WTC11 (cell line): ENCODE data around the gene PLEKHA5. TPM values are rescaled to one million over a fixed set of nuclear protein-coding genes. Genes with fewer than 3 reads are reported as not detected.

ENCODE experiments used
- ATAC-seq: fragments of 200-7000 bp; cut with Tn5 transposase; 2 replicates; pipeline ENCODE4 v1.10.0; 2021; ENCODE audit warnings: mild to moderate bottlenecking, moderate library complexity
- CTCF ChIA-PET: fragments of 300-600 bp; sonication (Branson Sonifier 250); formaldehyde crosslinking; loops from one replicate; lab custom pipeline; 2021; ENCODE audit warnings: antibody characterized with exemption; lab: Charles Lee
- POLR2A ChIA-PET: fragments of 350-600 bp; sonication (Branson Sonifier 250); formaldehyde crosslinking; loops from one replicate; lab custom pipeline; 2021; ENCODE audit warnings: antibody characterized with exemption; lab: Charles Lee
- DNase-seq: peaks from one replicate; pipeline ENCODE4 v3.0.0; 2021; ENCODE audit warnings: low spot score
- H3K27ac Mint-ChIP-seq: 2 replicates; pipeline ENCODE4 v1.8.0; 2021; ENCODE audit warnings: mixed read lengths
- H3K27me3 Mint-ChIP-seq: 2 replicates; pipeline ENCODE4 v1.8.0; 2021; ENCODE audit warnings: low read depth, mild to moderate bottlenecking, moderate library complexity, mixed read lengths
- H3K36me3 Mint-ChIP-seq: 2 replicates; pipeline ENCODE4 v1.8.0; 2021; ENCODE audit warnings: mixed read lengths
- H3K4me1 Mint-ChIP-seq: 2 replicates; pipeline ENCODE4 v1.8.0; 2022; ENCODE audit warnings: mixed read lengths
- H3K4me3 Mint-ChIP-seq: 2 replicates; pipeline ENCODE4 v1.8.0; 2021; ENCODE audit warnings: mild to moderate bottlenecking, moderate library complexity, mixed read lengths
- H3K9me3 Mint-ChIP-seq: 2 replicates; pipeline ENCODE4 v1.8.0; 2021; ENCODE audit warnings: mixed read lengths
- AR ChIP-seq: fragments of 250-450 bp; sonication (Bioruptor Pico); IDR thresholded peaks from 2 replicates; pipeline ENCODE4 v1.9.0; 2021; ENCODE audit warnings: mild to moderate bottlenecking
- ATF3 ChIP-seq: sonication (generic); formaldehyde crosslinking; conservative IDR thresholded peaks from 2 replicates; pipeline ENCODE4 v1.8.1; 2022; ENCODE audit warnings: mild to moderate bottlenecking, missing genetic modification reagents
- CBFB ChIP-seq: sonication (generic); formaldehyde crosslinking; IDR thresholded peaks from 2 replicates; pipeline ENCODE4 v1.8.1; 2022; ENCODE audit warnings: mild to moderate bottlenecking, low read depth, missing genetic modification reagents
- E2F5 ChIP-seq: sonication (generic); formaldehyde crosslinking; IDR thresholded peaks from 2 replicates; pipeline ENCODE4 v1.8.1; 2022; ENCODE audit warnings: mild to moderate bottlenecking, moderate library complexity, missing genetic modification reagents
- ELF4 ChIP-seq: sonication (generic); formaldehyde crosslinking; IDR thresholded peaks from 2 replicates; pipeline ENCODE4 v1.8.1; 2022; ENCODE audit warnings: low read depth, mild to moderate bottlenecking, moderate library complexity, missing genetic modification reagents
- EMX1 ChIP-seq: fragments of 250-450 bp; sonication (Bioruptor Pico); IDR thresholded peaks from 2 replicates; pipeline ENCODE4 v1.8.0; 2021; ENCODE audit warnings: mild to moderate bottlenecking
- GTF2I ChIP-seq: fragments of 250-450 bp; sonication (Bioruptor Pico); conservative IDR thresholded peaks from 2 replicates; pipeline ENCODE4 v1.4.0; 2021; ENCODE audit warnings: mild to moderate bottlenecking
- JAZF1 ChIP-seq: fragments of 250-450 bp; sonication (Bioruptor Pico); IDR thresholded peaks from 2 replicates; pipeline ENCODE4 v1.9.0; 2021; ENCODE audit warnings: moderate library complexity, mild to moderate bottlenecking, inconsistent platforms
- KAT7 ChIP-seq: sonication (generic); formaldehyde crosslinking; IDR thresholded peaks from 2 replicates; pipeline ENCODE4 v1.8.1; 2023; ENCODE audit warnings: missing genetic modification reagents, mild to moderate bottlenecking, borderline replicate concordance
- MYBL2 ChIP-seq: sonication (generic); formaldehyde crosslinking; IDR thresholded peaks from 2 replicates; pipeline ENCODE4 v1.8.1; 2023; ENCODE audit warnings: mild to moderate bottlenecking, moderate library complexity, missing genetic modification reagents
- NFE2L1 ChIP-seq: sonication (generic); formaldehyde crosslinking; IDR thresholded peaks from 2 replicates; pipeline ENCODE4 v1.8.1; 2023; ENCODE audit warnings: missing genetic modification reagents
- NFYB ChIP-seq: sonication (generic); formaldehyde crosslinking; conservative IDR thresholded peaks from 2 replicates; pipeline ENCODE4 v1.8.0; 2022; ENCODE audit warnings: low read depth, missing genetic modification reagents
- OVOL2 ChIP-seq: fragments of 250-450 bp; sonication (Bioruptor Pico); IDR thresholded peaks from 2 replicates; pipeline ENCODE4 v1.9.0; 2021; ENCODE audit warnings: mild to moderate bottlenecking, borderline replicate concordance
- PRDM15 ChIP-seq: sonication (generic); formaldehyde crosslinking; IDR thresholded peaks from 2 replicates; pipeline ENCODE4 v1.8.0; 2022; ENCODE audit warnings: missing genetic modification reagents
- RELA ChIP-seq: sonication (generic); formaldehyde crosslinking; IDR thresholded peaks from 2 replicates; pipeline ENCODE4 v1.8.1; 2022; ENCODE audit warnings: missing genetic modification reagents, mild to moderate bottlenecking, borderline replicate concordance
- SMAD4 ChIP-seq: sonication (generic); formaldehyde crosslinking; IDR thresholded peaks from 2 replicates; pipeline ENCODE4 v1.8.0; 2022; ENCODE audit warnings: mild to moderate bottlenecking, missing genetic modification reagents
- STAT6 ChIP-seq: sonication (generic); formaldehyde crosslinking; conservative IDR thresholded peaks from 2 replicates; pipeline ENCODE4 v1.8.1; 2023; ENCODE audit warnings: mild to moderate bottlenecking, low read depth, missing genetic modification reagents, moderate library complexity
- TEAD4 ChIP-seq: sonication (generic); formaldehyde crosslinking; IDR thresholded peaks from 2 replicates; pipeline ENCODE4 v1.8.0; 2022; ENCODE audit warnings: mild to moderate bottlenecking, missing genetic modification reagents
- TP53 ChIP-seq: sonication (generic); formaldehyde crosslinking; IDR thresholded peaks from 2 replicates; pipeline ENCODE4 v1.8.1; 2023; ENCODE audit warnings: mild to moderate bottlenecking, missing genetic modification reagents
- USF1 ChIP-seq: sonication (generic); formaldehyde crosslinking; IDR thresholded peaks from 2 replicates; pipeline ENCODE4 v1.8.0; 2022; ENCODE audit warnings: mild to moderate bottlenecking, missing genetic modification reagents
- ZNF121 ChIP-seq: sonication (generic); formaldehyde crosslinking; IDR thresholded peaks from 2 replicates; pipeline ENCODE4 v1.8.0; 2023; ENCODE audit warnings: missing genetic modification reagents
- ZNF138 ChIP-seq: sonication (generic); formaldehyde crosslinking; conservative IDR thresholded peaks from 2 replicates; pipeline ENCODE4 v1.8.1; 2022; ENCODE audit warnings: mild to moderate bottlenecking, moderate library complexity, missing genetic modification reagents
- ZNF317 ChIP-seq: sonication (generic); formaldehyde crosslinking; IDR thresholded peaks from 2 replicates; pipeline ENCODE4 v1.8.1; 2023; ENCODE audit warnings: low read depth, mild to moderate bottlenecking, moderate library complexity, missing genetic modification reagents, borderline replicate concordance
- ZNF416 ChIP-seq: fragments of 250-450 bp; sonication (Bioruptor Pico); IDR thresholded peaks from 2 replicates; pipeline ENCODE4 v1.9.0; 2021; ENCODE audit warnings: mild to moderate bottlenecking, inconsistent platforms
- ZNF671 ChIP-seq: fragments of 250-450 bp; sonication (Bioruptor Pico); IDR thresholded peaks from 2 replicates; pipeline ENCODE4 v1.8.0; 2021; ENCODE audit warnings: mild to moderate bottlenecking
- total RNA-seq: library from RNA; stranded (reverse); gene quantifications from 3 replicates; pipeline ENCODE4 v1.2.3, GENCODE V29; 2021

PLEKHA5 gene
- total RNA-seq, 1 experiment from 2014 or later: 61.1 TPM

- DNase-seq (no peak), ATAC-seq (no peak)
- H3K27me3 Mint-ChIP-seq: no peaks in the 10 kb centered on the region
- ChIA-PET POLR2A (no interaction called here), CTCF (interaction anchor here (0.5 kb wide), 1 partner anchor 17 kb away, joined by 3 read pairs; no protein-coding TSS in a partner anchor)
- H3K9me3 Mint-ChIP-seq: no peaks in the 10 kb centered on the region
- no peak overlapping the region for H3K4me3 Mint-ChIP-seq
- H3K4me1 Mint-ChIP-seq: 0 out of 2 replicates have a peak, but pooled peaks cover 3% of the 10 kb centered on the region
- no peak for TF ChIP-seq MYBL2
- no peak for TF ChIP-seq EMX1 (CRISPR knock-in tag)
- no peak for TF ChIP-seq PRDM15 (CRISPR knock-in tag)
- no peak for TF ChIP-seq RELA (CRISPR knock-in tag)
- no peak for TF ChIP-seq ZNF416 (CRISPR knock-in tag)
- TF ChIP-seq ZNF138 (CRISPR knock-in tag): no peak
- no peak for TF ChIP-seq ZNF317 (CRISPR knock-in tag)
- no peak for TF ChIP-seq TEAD4 (CRISPR knock-in tag)
- no peak for TF ChIP-seq NFYB (CRISPR knock-in tag)
- TF ChIP-seq TP53: no peak
- TF ChIP-seq GTF2I: no peak
- no peak for TF ChIP-seq KAT7
- no peak for TF ChIP-seq ZNF121 (CRISPR knock-in tag)
- H3K36me3 Mint-ChIP-seq: peaks cover 37% of the 10 kb centered on the region
- no peak overlapping the region for H3K27ac Mint-ChIP-seq
Observed at GRCh38 chr12:19276767-19277166, 147.2 kb downstream of the PLEKHA5 start.

GRCh38 chr12:19277711-19278110, 148.2 kb downstream of the PLEKHA5 start:
- Mint-ChIP-seq H3K4me3 (no peak overlapping the region), H3K27ac (no peak overlapping the region), H3K27me3 (no peaks in the 10 kb centered on the region), H3K36me3 (peaks cover 35% of the 10 kb centered on the region), H3K9me3 (no peaks in the 10 kb centered on the region), H3K4me1 (0 out of 2 replicates have a peak, but pooled peaks cover 3% of the 10 kb centered on the region)
- ChIA-PET CTCF (interaction anchor here (0.6 kb wide), 1 partner anchor 169 kb away, joined by 4 read pairs; no protein-coding TSS in a partner anchor), POLR2A (no interaction called here)
- TF ChIP-seq AR (CRISPR knock-in tag) (no peak), JAZF1 (CRISPR knock-in tag) (no peak), E2F5 (CRISPR knock-in tag) (no peak), ATF3 (no peak), ELF4 (CRISPR knock-in tag) (no peak), NFE2L1 (CRISPR knock-in tag) (no peak), SMAD4 (CRISPR knock-in tag) (no peak), USF1 (CRISPR knock-in tag) (no peak), STAT6 (no peak), OVOL2 (CRISPR knock-in tag) (no peak), CBFB (CRISPR knock-in tag) (no peak), ZNF671 (CRISPR knock-in tag) (no peak)
- no peak for DNase-seq
- ATAC-seq: no peak
